ENCODE results near the gene CRIM1.

- no peak for TF ChIP-seq CTCF (IDR thresholded peaks at IDR 0.05)
- TF ChIP-seq POLR2A (IDR thresholded peaks at IDR 0.05) = no peak
- no peak for TF ChIP-seq EP300 (IDR thresholded peaks at IDR 0.05)
Observed at GRCh38 chr2:36578343-36579296, 223.0 kb downstream of the CRIM1 start.

All from tibial nerve (tissue), 4 donors.